Right lobe of liver (tissue), 6 donors: ENCODE data around the gene VPS35L. TPM values are rescaled to one million over a fixed set of nuclear protein-coding genes. Genes with fewer than 3 reads are reported as not detected.

Experiments
- ATAC-seq, 4 donors: fragments of 200-7000 bp; cut with Tn5 transposase; one replicate each; pipeline ENCODE4 v1.9.1; 2020; ENCODE audit warnings: mild to moderate bottlenecking in 4 of 4, moderate library complexity in 4 of 4
- DNase-seq, 3 donors: peaks; one replicate each; pipeline ENCODE4 v3.0.0-alpha.2; 2020
- H3K27ac ChIP-seq, 3 donors: fragments of 200-600 bp; one replicate each; pipeline ENCODE4 v1.8.0; 2022
- H3K27me3 ChIP-seq, 2 donors: fragments of 200-600 bp; one replicate each; pipeline ENCODE4 v1.8.0; 2022
- H3K36me3 ChIP-seq, 4 donors: fragments of 200-600 bp; sonication (generic) in 1 of 4; one replicate each; pipeline versions ENCODE4 v1.5.1 to v1.8.0; 2017 to 2022; ENCODE audit warnings: control low read depth in 1 of 4
- H3K4me1 ChIP-seq, 4 donors: fragments of 200-600 bp; sonication (generic) in 1 of 4; one replicate each; pipeline versions ENCODE4 v1.5.1 to v1.8.0; 2017 to 2022; ENCODE audit warnings: control low read depth in 1 of 4
- H3K4me3 ChIP-seq, 3 donors: fragments of 200-600 bp; one replicate each; pipeline ENCODE4 v1.8.0; 2022
- H3K9me3 ChIP-seq, 4 donors: fragments of 200-600 bp; sonication (generic) in 1 of 4; one replicate each; pipeline versions ENCODE4 v1.5.1 to v1.8.0; 2017 to 2022; ENCODE audit warnings: control low read depth in 1 of 4
- CTCF ChIP-seq, 4 donors: fragments of 200-600 bp in 3 of 4; fragments of 450-650 bp in 1 of 4; IDR thresholded peaks; one replicate each; pipeline versions ENCODE4 v1.5.1 to v1.8.0; 2016 to 2022; ENCODE audit warnings: antibody characterized with exemption in 4 of 4, mild to moderate bottlenecking in 2 of 4
- POLR2A ChIP-seq: fragments of 450-650 bp; IDR thresholded peaks from one replicate; pipeline ENCODE4 v1.6.1; 2017; ENCODE audit warnings: antibody characterized with exemption, mild to moderate bottlenecking
- WGBS: methylation state at CpG from one replicate; pipeline ENCODE4 v1.1.6; 2018; ENCODE audit warnings: low coverage, low lambda C conversion rate; ENCODE audit not compliant: insufficient coverage; ENCODE audit errors: missing lambda C conversion rate; 5-methylcytosine and 5-hydroxymethylcytosine counted together
- intact Hi-C, 2 donors: fragments of 100-400 bp; cut with DNase I; formaldehyde crosslinking; loops; one replicate each; pipeline versions ENCODE4 v1.11.2 to v1.14.1; 2022
- total RNA-seq, 6 experiments: library from RNA; depleted of rRNA in 2 of 6; stranded (reverse); fragments of >200 nt in 2 of 6; fragmentation: NEBNext Ultra II Directional in 3 of 6; extraction: Animal tissue kit (Norgen Biotek cat#: 25700) in 3 of 6; gene quantifications; one replicate each; pipeline versions ENCODE4 v1.1.0 to v1.2.4, GENCODE V29; 2016 to 2023
- donor health status: DM: no; HTN: yes; CAD: no.
- donor health status: DM: no; HTN: no; CAD: no.
- donor health status: DM: no; HTN: no; CAD: no.
- donor health status: DM: no; HTN: yes; CAD: no.
- donor health status: DM: no; HTN: yes; CAD: no.

The VPS35L gene
- total RNA-seq, 6 experiments from 2014 or later, result 19.3 to 24.3 (median 20.4) TPM

DNA sequence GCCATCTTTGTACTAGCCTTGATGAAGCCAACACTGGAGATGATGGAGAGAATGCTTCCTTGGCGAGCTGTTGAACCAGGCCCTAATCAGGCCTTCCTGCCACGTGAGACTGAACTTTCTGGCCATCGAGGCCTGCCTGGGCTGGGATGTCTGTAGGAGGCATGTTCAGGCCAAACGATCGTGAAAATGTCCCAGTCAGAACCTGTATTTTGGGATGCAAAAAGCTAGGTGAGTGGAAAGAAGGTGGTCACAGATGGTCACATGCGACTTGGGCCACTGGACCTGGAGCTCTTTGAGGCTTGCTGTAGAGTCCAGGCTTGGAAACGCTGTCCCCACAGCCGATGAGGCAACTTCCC, 149.6 kb downstream of the VPS35L start:
- ATAC-seq (no peak), DNase-seq (no peak)
- Histone ChIP-seq H3K27ac (no peak overlapping the region), H3K36me3 (peaks cover 0 to 18% (median 6%) of the 10 kb centered on the region in 4 donors), H3K9me3 (no peaks in the 10 kb centered on the region), H3K4me3 (no peak overlapping the region), H3K4me1 (peaks cover 0 to 8% (median 2%) of the 10 kb centered on the region in 4 donors), H3K27me3 (no peaks in the 10 kb centered on the region)
- intact Hi-C loops, result no loop called here
- WGBS, result 94% methylated on average over 5 of the region's 8 CpGs
- TF ChIP-seq CTCF (IDR thresholded peaks at IDR 0.05), result no peak
- TF ChIP-seq POLR2A, result no peak

- Histone ChIP-seq H3K27me3 (no peaks in the 10 kb centered on the region), H3K9me3 (no peaks in the 10 kb centered on the region), H3K27ac (no peak overlapping the region), H3K4me3 (no peak overlapping the region), H3K4me1 (peaks cover 0 to under 1% (median 0%) of the 10 kb centered on the region in 4 donors), H3K36me3 (peaks cover 0 to 18% (median 6%) of the 10 kb centered on the region in 4 donors)
- TF ChIP-seq CTCF (IDR thresholded peaks at IDR 0.05) (no peak), POLR2A (no peak)
- 59% methylated on average over 5 of the region's 5 CpGs for WGBS
- intact Hi-C loops, result no loop called here
- DNase-seq, result no peak
- peak in 2 of 4 donors; percentile 17 to 42 for ATAC-seq
Observed at GRCh38 chr16:19705843-19706242, 150.3 kb downstream of the VPS35L start.

- Histone ChIP-seq H3K4me3 (no peak overlapping the region), H3K4me1 (no peaks in the 10 kb centered on the region), H3K36me3 (peaks cover 0 to 18% (median 6%) of the 10 kb centered on the region in 4 donors), H3K27me3 (no peaks in the 10 kb centered on the region), H3K27ac (no peak overlapping the region), H3K9me3 (no peaks in the 10 kb centered on the region)
- intact Hi-C loops, result no loop called here
- 98% methylated on average over 6 of the region's 15 CpGs for WGBS
- ATAC-seq, result no peak
- no peak for TF ChIP-seq POLR2A
- TF ChIP-seq CTCF (IDR thresholded peaks at IDR 0.05), result no peak
- DNase-seq, result no peak
Observed at GRCh38 chr16:19706846-19707245, 151.3 kb downstream of the VPS35L start.

- intact Hi-C loops, result no loop called here
- DNase-seq (no peak), ATAC-seq (no peak)
- Histone ChIP-seq H3K36me3 (peaks cover 0 to 14% (median 6%) of the 10 kb centered on the region in 4 donors), H3K4me3 (no peak overlapping the region), H3K27me3 (no peaks in the 10 kb centered on the region), H3K27ac (no peak overlapping the region), H3K9me3 (no peaks in the 10 kb centered on the region), H3K4me1 (no peaks in the 10 kb centered on the region)
- TF ChIP-seq POLR2A (no peak), CTCF (IDR thresholded peaks at IDR 0.05) (no peak)
- WGBS, result 93% methylated on average over 18 of the region's 22 CpGs
Observed at GRCh38 chr16:19707569-19708295, 152.2 kb downstream of the VPS35L start.
